DOHH2 (cell line): ENCODE data around the gene SLC49A3.

ENCODE experiments used
- CTCF ChIP-seq: fragments of 200-600 bp; sonication (generic); IDR thresholded peaks from one replicate; pipeline ENCODE4 v1.5.1; 2014; ENCODE audit warnings: antibody characterized with exemption, mild to moderate bottlenecking, low read depth, low read length; ENCODE audit not compliant: poor library complexity, severe bottlenecking
- EZH2phosphoT487 ChIP-seq: fragments of 200-600 bp; sonication (generic); IDR thresholded peaks from 2 replicates; pipeline ENCODE4 v1.6.1; 2017; ENCODE audit warnings: borderline replicate concordance, mild to moderate bottlenecking, antibody characterized with exemption, low read length, moderate library complexity, mixed read lengths

- no peak for TF ChIP-seq CTCF
- no peak for TF ChIP-seq EZH2phosphoT487
Observed at GRCh38 chr4:632196-632790, 56.7 kb downstream of the SLC49A3 start.
